Measurements from ENCODE around the gene BET1L.

DNA sequence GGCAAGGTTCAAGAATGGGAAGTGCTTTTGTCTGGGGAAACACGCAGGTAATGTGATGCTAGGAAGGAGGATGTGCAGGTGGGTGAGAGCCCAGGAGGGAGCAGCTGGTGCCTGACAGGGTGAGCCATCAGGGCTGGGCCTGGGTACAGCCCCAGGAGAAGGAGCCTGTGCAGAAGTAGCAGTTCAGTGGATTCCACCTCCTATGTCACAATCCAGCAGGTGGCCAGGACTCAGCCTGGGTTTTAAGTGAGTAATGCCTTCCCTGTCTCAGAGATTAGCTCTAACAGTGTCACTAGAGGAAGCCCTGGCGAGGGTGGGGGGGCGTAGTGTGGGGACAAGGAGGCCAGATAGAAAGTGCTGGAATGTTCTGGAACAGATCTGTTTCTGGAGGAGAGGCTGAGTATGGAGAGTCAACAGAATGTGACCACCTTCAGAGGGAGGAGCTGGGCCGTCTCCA, 8.4 kb upstream of the BET1L start:
- TF ChIP-seq, protein P1, sequence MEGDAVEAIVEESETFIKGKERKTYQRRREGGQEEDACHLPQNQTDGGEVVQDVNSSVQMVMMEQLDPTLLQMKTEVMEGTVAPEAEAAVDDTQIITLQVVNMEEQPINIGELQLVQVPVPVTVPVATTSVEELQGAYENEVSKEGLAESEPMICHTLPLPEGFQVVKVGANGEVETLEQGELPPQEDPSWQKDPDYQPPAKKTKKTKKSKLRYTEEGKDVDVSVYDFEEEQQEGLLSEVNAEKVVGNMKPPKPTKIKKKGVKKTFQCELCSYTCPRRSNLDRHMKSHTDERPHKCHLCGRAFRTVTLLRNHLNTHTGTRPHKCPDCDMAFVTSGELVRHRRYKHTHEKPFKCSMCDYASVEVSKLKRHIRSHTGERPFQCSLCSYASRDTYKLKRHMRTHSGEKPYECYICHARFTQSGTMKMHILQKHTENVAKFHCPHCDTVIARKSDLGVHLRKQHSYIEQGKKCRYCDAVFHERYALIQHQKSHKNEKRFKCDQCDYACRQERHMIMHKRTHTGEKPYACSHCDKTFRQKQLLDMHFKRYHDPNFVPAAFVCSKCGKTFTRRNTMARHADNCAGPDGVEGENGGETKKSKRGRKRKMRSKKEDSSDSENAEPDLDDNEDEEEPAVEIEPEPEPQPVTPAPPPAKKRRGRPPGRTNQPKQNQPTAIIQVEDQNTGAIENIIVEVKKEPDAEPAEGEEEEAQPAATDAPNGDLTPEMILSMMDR (IDR thresholded peaks at IDR 0.05): no peak
- TF ChIP-seq POLR2A (IDR thresholded peaks at IDR 0.05) (no peak), EP300 (IDR thresholded peaks at IDR 0.05) (no peak)
